Suprapubic skin (tissue), 4 donors: ENCODE results near the gene PMM1. TPM values are rescaled to one million over a fixed set of nuclear protein-coding genes. Genes with fewer than 3 reads are reported as not detected.
A peak's percentile ranks its signal among the peaks of the same experiment; 100 is the strongest.

Source experiments
- DNase-seq, 2 donors: peaks; one replicate each; pipeline ENCODE4 v3.0.0-alpha.2; 2019; ENCODE audit warnings: low spot score in 2 of 2
- H3K27ac ChIP-seq: fragments of 200-600 bp; sonication (generic); one replicate; pipeline ENCODE4 v1.5.1; 2019
- H3K27me3 ChIP-seq: fragments of 200-600 bp; sonication (generic); one replicate; pipeline ENCODE4 v1.5.1; 2019
- H3K36me3 ChIP-seq: fragments of 200-600 bp; sonication (generic); one replicate; pipeline ENCODE4 v1.5.1; 2019
- H3K4me1 ChIP-seq: fragments of 200-600 bp; sonication (generic); one replicate; pipeline ENCODE4 v1.5.1; 2019
- H3K4me3 ChIP-seq: fragments of 200-600 bp; sonication (generic); one replicate; pipeline ENCODE4 v1.5.1; 2019; ENCODE audit warnings: mild to moderate bottlenecking
- H3K9me3 ChIP-seq: fragments of 200-600 bp; sonication (generic); one replicate; pipeline ENCODE4 v1.5.1; 2019
- EP300 ChIP-seq: sonication (generic); formaldehyde crosslinking; IDR thresholded peaks from one replicate; pipeline ENCODE4 v1.6.1; 2017; ENCODE audit warnings: antibody characterized with exemption
- POLR2A ChIP-seq, 2 donors: fragments of 450-650 bp; IDR thresholded peaks; one replicate each; pipeline ENCODE4 v1.6.1; 2017; ENCODE audit warnings: antibody characterized with exemption in 2 of 2, mild to moderate bottlenecking in 2 of 2, moderate library complexity in 2 of 2
- POLR2AphosphoS5 ChIP-seq, 3 donors: sonication (generic); formaldehyde crosslinking; IDR thresholded peaks; one replicate each; pipeline ENCODE4 v1.6.1; 2017; ENCODE audit warnings: antibody characterized with exemption in 3 of 3
- WGBS: methylation state at CpG from one replicate; pipeline ENCODE4 v1.1.5; 2018; 5-methylcytosine and 5-hydroxymethylcytosine counted together
- total RNA-seq, 4 donors: library from RNA; depleted of rRNA; stranded (reverse); fragments of >200 nt; gene quantifications; one replicate each; pipeline ENCODE4 v1.1.0, GENCODE V29; 2016
- TF ChIP-seq, protein P1 (sequence below), 2 donors: fragments of 200-600 bp in 1 of 2; fragments of 450-650 bp in 1 of 2; sonication (generic) in 1 of 2; IDR thresholded peaks; one replicate each; pipeline ENCODE4 v1.5.1; 2016 to 2019; ENCODE audit warnings: antibody characterized with exemption in 2 of 2, mild to moderate bottlenecking in 1 of 2, moderate library complexity in 1 of 2

The PMM1 gene
- total RNA-seq, 4 donors from 2014 or later: 35.7 to 48.5 (median 40.8) TPM

DNA sequence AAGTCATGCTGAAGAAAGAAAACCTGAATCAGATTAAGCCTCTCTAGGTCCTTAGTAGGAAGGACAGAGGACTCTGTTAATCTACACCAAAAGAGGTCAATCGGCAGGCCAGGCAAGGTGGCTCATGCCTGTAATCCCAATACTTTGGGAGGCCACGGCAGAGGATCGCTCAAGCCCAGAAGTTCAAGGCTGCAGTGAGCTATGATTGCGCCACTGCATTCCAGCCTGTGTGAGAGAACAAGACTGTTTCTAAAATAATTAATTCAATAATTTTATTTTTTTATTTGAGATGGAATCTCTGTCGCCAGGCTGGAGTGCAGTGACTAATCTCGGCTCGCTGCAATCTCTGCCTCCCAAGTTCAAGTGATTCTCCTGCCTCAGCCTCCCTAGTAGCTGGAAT lies 35.9 kb upstream of the PMM1 start:
- Histone ChIP-seq H3K4me3 (no peak overlapping the region), H3K36me3 (peaks cover 72% of the 10 kb centered on the region), H3K27ac (no peak overlapping the region), H3K4me1 (peaks cover 19% of the 10 kb centered on the region), H3K9me3 (no peaks in the 10 kb centered on the region), H3K27me3 (no peaks in the 10 kb centered on the region)
- no peak for DNase-seq
- 92% methylated on average over 7 of the region's 7 CpGs for WGBS
- TF ChIP-seq POLR2A (IDR thresholded peaks at IDR 0.05) (no peak), POLR2AphosphoS5 (IDR thresholded peaks at IDR 0.05) (no peak), EP300 (no peak)
- TF ChIP-seq, protein P1, sequence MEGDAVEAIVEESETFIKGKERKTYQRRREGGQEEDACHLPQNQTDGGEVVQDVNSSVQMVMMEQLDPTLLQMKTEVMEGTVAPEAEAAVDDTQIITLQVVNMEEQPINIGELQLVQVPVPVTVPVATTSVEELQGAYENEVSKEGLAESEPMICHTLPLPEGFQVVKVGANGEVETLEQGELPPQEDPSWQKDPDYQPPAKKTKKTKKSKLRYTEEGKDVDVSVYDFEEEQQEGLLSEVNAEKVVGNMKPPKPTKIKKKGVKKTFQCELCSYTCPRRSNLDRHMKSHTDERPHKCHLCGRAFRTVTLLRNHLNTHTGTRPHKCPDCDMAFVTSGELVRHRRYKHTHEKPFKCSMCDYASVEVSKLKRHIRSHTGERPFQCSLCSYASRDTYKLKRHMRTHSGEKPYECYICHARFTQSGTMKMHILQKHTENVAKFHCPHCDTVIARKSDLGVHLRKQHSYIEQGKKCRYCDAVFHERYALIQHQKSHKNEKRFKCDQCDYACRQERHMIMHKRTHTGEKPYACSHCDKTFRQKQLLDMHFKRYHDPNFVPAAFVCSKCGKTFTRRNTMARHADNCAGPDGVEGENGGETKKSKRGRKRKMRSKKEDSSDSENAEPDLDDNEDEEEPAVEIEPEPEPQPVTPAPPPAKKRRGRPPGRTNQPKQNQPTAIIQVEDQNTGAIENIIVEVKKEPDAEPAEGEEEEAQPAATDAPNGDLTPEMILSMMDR (IDR thresholded peaks at IDR 0.05): no peak

DNA sequence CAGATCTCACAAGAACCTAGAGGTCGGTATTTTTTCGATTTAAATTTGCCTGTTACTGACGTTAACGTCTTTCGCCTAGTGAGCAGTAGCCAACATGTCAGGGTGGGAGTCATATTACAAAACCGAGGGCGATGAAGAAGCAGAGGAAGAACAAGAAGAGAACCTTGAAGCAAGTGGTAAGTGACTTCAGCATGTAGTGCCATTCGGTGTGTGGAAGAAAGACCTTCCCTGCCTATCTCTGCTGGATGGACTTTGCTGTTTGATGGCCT lies 32.2 kb upstream of the PMM1 start:
- no peaks in the 10 kb centered on the region for H3K27me3 ChIP-seq
- 2% methylated on average over 8 of the region's 8 CpGs for WGBS
- no peaks in the 10 kb centered on the region for H3K9me3 ChIP-seq
- H3K4me3 ChIP-seq: peak overlapping the region; percentile 91
- no peak for DNase-seq
- peaks cover 38% of the 10 kb centered on the region for H3K4me1 ChIP-seq
- peak overlapping the region; percentile 95 for H3K27ac ChIP-seq
- TF ChIP-seq, protein P1 (IDR thresholded peaks at IDR 0.05): no peak
- TF ChIP-seq POLR2A (IDR thresholded peaks at IDR 0.05) (no peak), EP300 (no peak), POLR2AphosphoS5 (IDR thresholded peaks at IDR 0.05) (no peak)
- peaks cover 37% of the 10 kb centered on the region for H3K36me3 ChIP-seq

DNA sequence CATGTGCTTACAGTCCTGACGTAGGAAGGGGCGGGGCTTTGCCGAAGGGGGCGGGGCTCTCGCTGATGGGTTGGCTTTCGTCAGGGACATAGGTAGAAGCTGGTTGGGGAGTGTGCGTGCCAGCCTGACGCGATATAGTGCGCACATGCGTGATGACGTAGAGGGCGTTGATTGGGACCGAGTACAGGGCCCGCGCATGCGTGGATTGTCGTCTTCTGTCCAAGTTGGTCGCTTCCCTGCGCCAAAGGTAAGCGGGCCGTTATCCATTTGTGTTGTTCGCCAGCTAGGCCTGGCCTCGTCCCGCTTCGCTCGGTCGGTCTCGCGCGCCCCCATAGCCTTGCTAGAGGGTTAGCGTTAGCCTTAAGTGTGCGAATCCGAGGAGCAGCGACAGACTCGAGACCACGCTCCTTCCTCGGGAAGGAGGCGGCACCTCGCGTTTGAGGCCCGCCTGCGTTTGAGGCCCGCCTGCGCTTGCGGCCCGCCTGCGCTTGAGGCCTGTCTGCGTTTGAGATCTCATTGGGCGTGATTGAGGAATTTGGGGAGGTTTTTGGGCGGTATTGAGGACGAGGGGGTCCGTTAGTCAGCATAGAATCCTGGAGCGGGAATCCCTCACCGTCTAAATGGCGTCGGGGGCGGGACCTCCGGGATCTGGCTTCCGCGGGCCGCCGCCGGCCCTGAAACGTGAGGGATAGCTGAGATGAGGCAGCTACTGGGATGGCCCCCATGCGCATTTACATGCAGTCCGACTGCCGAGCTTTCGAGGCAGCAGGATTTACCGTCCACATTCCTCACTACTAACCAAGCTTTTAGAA lies 31.7 kb upstream of the PMM1 start, which contains the start of gene XRCC6:
Gene XRCC6 (plus strand): TSS at position 197 of the 812 bp plus-strand sequence. CDS start 710 bp downstream, outside the sequence.
- DNase-seq: peak; percentile 100
- Histone ChIP-seq H3K9me3 (no peaks in the 10 kb centered on the region), H3K27ac (peak within 1 kb of the TSS; percentile 95), H3K4me1 (peaks cover 38% of the 10 kb centered on the region), H3K4me3 (peak within 1 kb of the TSS; percentile 91), H3K36me3 (peaks cover 34% of the 10 kb centered on the region), H3K27me3 (no peaks in the 10 kb centered on the region)
- TF ChIP-seq POLR2A (IDR thresholded peaks at IDR 0.05): peak; percentile 56 to 90
- no peak for TF ChIP-seq EP300
- TF ChIP-seq, protein P1 (IDR thresholded peaks at IDR 0.05): no peak
- TF ChIP-seq POLR2AphosphoS5 (IDR thresholded peaks at IDR 0.05): peak; percentile 90 to 97 (median 92)
- WGBS: 0% methylated on average over 29 of the region's 70 CpGs

DNA sequence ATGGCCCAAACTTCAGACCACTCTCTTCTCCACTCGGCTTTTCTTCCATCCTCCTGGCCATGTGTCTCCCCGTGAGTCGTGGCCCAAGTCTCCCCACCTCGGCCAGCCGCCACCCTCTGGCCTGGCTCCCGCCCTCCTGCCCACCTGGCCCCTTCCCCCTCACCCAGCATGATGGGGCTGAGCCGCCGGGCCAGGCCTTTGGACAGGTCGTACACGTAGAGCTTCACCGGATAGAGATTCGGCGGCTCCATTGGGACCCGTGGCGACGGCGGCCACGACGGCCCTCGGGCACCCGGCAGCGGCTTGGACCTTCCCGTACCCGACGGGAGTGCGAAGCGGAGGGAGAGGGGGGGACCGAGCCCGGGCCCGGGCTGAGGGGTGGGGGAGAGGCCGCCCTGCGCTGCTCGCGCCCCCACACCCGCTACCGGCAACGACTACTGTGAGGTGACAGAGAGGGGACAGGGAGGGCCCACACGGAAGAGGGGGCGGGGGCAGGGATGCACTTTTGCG lies 31.0 kb upstream of the PMM1 start, which contains the start of gene DESI1:
Gene DESI1 (minus strand): TSS at position 455 of the 510 bp plus-strand sequence. CDS start 204 bp downstream, at position 251.
- Histone ChIP-seq H3K4me3 (peak within 1 kb of the TSS; percentile 91), H3K4me1 (peaks cover 38% of the 10 kb centered on the region), H3K27me3 (no peaks in the 10 kb centered on the region), H3K36me3 (peaks cover 28% of the 10 kb centered on the region), H3K27ac (peak within 1 kb of the TSS; percentile 95), H3K9me3 (no peaks in the 10 kb centered on the region)
- WGBS: 0% methylated on average over 15 of the region's 40 CpGs
- peak in 1 of 3 donors; percentile 11 for TF ChIP-seq POLR2AphosphoS5 (IDR thresholded peaks at IDR 0.05)
- TF ChIP-seq POLR2A (IDR thresholded peaks at IDR 0.05): peak in 1 of 2 donors; percentile 37
- TF ChIP-seq, protein P1 (IDR thresholded peaks at IDR 0.05): no peak
- no peak for TF ChIP-seq EP300
- no peak for DNase-seq

DNA sequence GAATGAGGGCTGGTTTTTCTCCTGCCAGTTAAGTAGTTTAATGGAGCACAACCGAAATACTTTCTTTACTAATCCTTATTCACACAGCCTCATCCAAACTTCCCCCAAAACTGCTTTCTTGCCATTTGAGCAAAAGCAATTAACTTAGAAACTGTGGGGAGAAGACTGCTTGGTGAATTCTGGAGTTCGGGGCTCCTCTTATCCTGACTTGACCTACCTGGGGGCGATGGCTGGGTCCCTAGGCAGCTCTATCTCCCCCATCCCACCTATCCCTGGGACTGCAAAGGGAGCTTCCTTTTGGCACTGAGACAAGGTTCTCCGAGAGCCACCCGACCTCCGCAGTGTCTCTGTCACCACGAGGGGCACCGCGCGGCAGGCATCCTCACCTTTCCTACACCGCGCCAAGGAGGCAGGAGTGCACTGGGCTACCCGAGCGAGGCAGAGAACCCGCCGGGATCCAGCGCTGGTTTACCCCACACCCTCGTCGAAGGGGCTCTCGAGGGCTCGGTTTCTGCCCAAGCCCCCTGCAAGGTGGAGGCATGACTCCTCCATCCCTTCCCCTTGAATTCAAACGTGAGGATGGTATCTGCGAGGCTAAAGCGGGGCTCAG lies 30.4 kb upstream of the PMM1 start:
- Histone ChIP-seq H3K27ac (peak overlapping the region; percentile 95), H3K4me1 (peaks cover 38% of the 10 kb centered on the region), H3K27me3 (no peaks in the 10 kb centered on the region), H3K36me3 (peaks cover 23% of the 10 kb centered on the region), H3K4me3 (peak overlapping the region; percentile 91), H3K9me3 (no peaks in the 10 kb centered on the region)
- 3% methylated on average over 8 of the region's 24 CpGs for WGBS
- no peak for TF ChIP-seq EP300
- no peak for TF ChIP-seq POLR2AphosphoS5 (IDR thresholded peaks at IDR 0.05)
- TF ChIP-seq POLR2A (IDR thresholded peaks at IDR 0.05): no peak
- TF ChIP-seq, protein P1 (IDR thresholded peaks at IDR 0.05): no peak
- peak in 1 of 2 donors; percentile 80 for DNase-seq
